Heart left ventricle (tissue), 13 donors: ENCODE data around the gene NEDD9.

ENCODE experiments used
- CTCF ChIP-seq, 12 donors: fragments of 200-600 bp; sonication (generic) in 4 of 12; IDR thresholded peaks; one replicate each; pipeline versions ENCODE4 v1.5.0 to v1.8.0; 2018 to 2022; ENCODE audit warnings: antibody characterized with exemption in 12 of 12, mild to moderate bottlenecking in 5 of 12
- POLR2A ChIP-seq, 2 donors: fragments of 450-650 bp; IDR thresholded peaks; one replicate each; pipeline ENCODE4 v1.6.1; 2017; ENCODE audit warnings: antibody characterized with exemption in 2 of 2, mild to moderate bottlenecking in 2 of 2, moderate library complexity in 2 of 2
- donor health status: ischemic (EF 13 %, LVEDD 7.1; RV severe dilation, severe dysfunction).
- donor health status: DM: no; HTN: yes; CAD: no.
- donor health status: DM: no; HTN: no; CAD: no.
- donor health status: ischemic (EF 25% LVEDD 6.9; RV normal size, moderate dysfunction).
- donor health status: ischemic (EF 25% LVEDD 5.7; RV mildly dilated, moderate dysfunction).
- donor health status: ischemic (EF 35%, LVEDD 5.7; RV mildly dilated, moderate dysfunction).
- donor health status: nonischemic (EF 11% LVEDD 7.7; RV severe dilation, severe dysfunction).
- donor health status: DM: yes; HTN: yes; CAD: no.
- donor health status: PGD.
- donor health status: ischemic (EF 29% LVEDD 5.4; RV normal size, mild dysfunction).
- donor health status: nonischemic (EF 23%, LVEDD 6.1; RV moderate dilation, normal function).

- TF ChIP-seq CTCF (IDR thresholded peaks at IDR 0.05) = no peak
- no peak for TF ChIP-seq POLR2A (IDR thresholded peaks at IDR 0.05)
Measured at GRCh38 chr6:11206576-11206975, 25.9 kb downstream of the NEDD9 start.
